ENCODE results near the gene NFE2L2. TPM values are rescaled to one million over a fixed set of nuclear protein-coding genes. Genes with fewer than 3 reads are reported as not detected.

Gene NFE2L2
- total RNA-seq, 1 donor from 2014 or later, result 83.3 TPM

- Histone ChIP-seq H3K27me3 (ENCODE audit: insufficient read depth, low read length) (no peaks in the 10 kb centered on the region), H3K36me3 (ENCODE audit: insufficient read depth, low read length) (peaks cover 3% of the 10 kb centered on the region), H4K20me1 (ENCODE audit: insufficient read depth, low read length) (peaks cover 94% of the 10 kb centered on the region), H2AFZ (ENCODE audit: low read depth, low read length) (no peak overlapping the region), H3K4me3 (ENCODE audit: insufficient read depth, low read depth, low read length) (no peak overlapping the region), H3K9me3 (ENCODE audit: insufficient read depth, low read depth, low read length) (no peaks in the 10 kb centered on the region), H3K4me1 (ENCODE audit: insufficient read depth, low read length) (peaks cover 22% of the 10 kb centered on the region), H3K4me2 (ENCODE audit: low read length) (peak overlapping the region; percentile 64), H3K9ac (ENCODE audit: low read length) (no peak overlapping the region), H3K79me2 (ENCODE audit: insufficient read depth, low read length) (peaks cover 99% of the 10 kb centered on the region), H3K27ac (ENCODE audit: low read depth, low read length) (peak overlapping the region; percentile 7)
- Mint-ChIP-seq H3K9me3 (ENCODE audit: unreplicated experiment) (no peaks in the 10 kb centered on the region), H3K36me3 (ENCODE audit: low read depth, unreplicated experiment) (peaks cover 18% of the 10 kb centered on the region), H3K27ac (ENCODE audit: unreplicated experiment) (peak overlapping the region; percentile 49), H3K4me3 (ENCODE audit: unreplicated experiment) (no peak overlapping the region), H3K4me1 (ENCODE audit: low read depth, unreplicated experiment) (peaks cover 61% of the 10 kb centered on the region), H3K27me3 (ENCODE audit: low read depth, unreplicated experiment) (no peaks in the 10 kb centered on the region)
- TF ChIP-seq EZH2 (IDR thresholded peaks at IDR 0.05; ENCODE audit: insufficient read depth, low read length), result no peak
- TF ChIP-seq CTCF (IDR thresholded peaks at IDR 0.05; ENCODE audit: insufficient read depth, low read depth, low read length), result no peak
- DNase-seq (ENCODE audit: low read depth), result no peak
- no peak for FAIRE-seq
Observed at GRCh38 chr2:177255227-177255601, 9.3 kb downstream of the NFE2L2 start.

GRCh38 chr2:177254433-177255226 is 9.9 kb downstream of the NFE2L2 start:
- peak overlapping the region; percentile 1 for H3K4me3 Mint-ChIP-seq (ENCODE audit: unreplicated experiment)
- DNase-seq (ENCODE audit: low read depth), result no peak
- peak overlapping the region; percentile 7 for H3K27ac ChIP-seq (ENCODE audit: low read depth, low read length)
- H3K36me3 Mint-ChIP-seq (ENCODE audit: low read depth, unreplicated experiment), result peaks cover 18% of the 10 kb centered on the region
- peaks cover 99% of the 10 kb centered on the region for H3K79me2 ChIP-seq (ENCODE audit: insufficient read depth, low read length)
- H3K27me3 ChIP-seq (ENCODE audit: insufficient read depth, low read length), result no peaks in the 10 kb centered on the region
- peaks cover 3% of the 10 kb centered on the region for H3K36me3 ChIP-seq (ENCODE audit: insufficient read depth, low read length)
- TF ChIP-seq EZH2 (IDR thresholded peaks at IDR 0.05; ENCODE audit: insufficient read depth, low read length), result no peak
- peak; percentile 44 for TF ChIP-seq CTCF (IDR thresholded peaks at IDR 0.05; ENCODE audit: insufficient read depth, low read depth, low read length)
- H3K4me2 ChIP-seq (ENCODE audit: low read length), result peak overlapping the region; percentile 64
- no peak overlapping the region for H3K4me3 ChIP-seq (ENCODE audit: insufficient read depth, low read depth, low read length)
- H3K4me1 Mint-ChIP-seq (ENCODE audit: low read depth, unreplicated experiment), result peaks cover 58% of the 10 kb centered on the region
- H3K9ac ChIP-seq (ENCODE audit: low read length), result no peak overlapping the region
- no peaks in the 10 kb centered on the region for H3K27me3 Mint-ChIP-seq (ENCODE audit: low read depth, unreplicated experiment)
- H3K9me3 Mint-ChIP-seq (ENCODE audit: unreplicated experiment), result no peaks in the 10 kb centered on the region
- no peaks in the 10 kb centered on the region for H3K9me3 ChIP-seq (ENCODE audit: insufficient read depth, low read depth, low read length)
- peaks cover 95% of the 10 kb centered on the region for H4K20me1 ChIP-seq (ENCODE audit: insufficient read depth, low read length)
- no peak overlapping the region for H2AFZ ChIP-seq (ENCODE audit: low read depth, low read length)
- peak overlapping the region; percentile 89 for H3K27ac Mint-ChIP-seq (ENCODE audit: unreplicated experiment)
- peaks cover 22% of the 10 kb centered on the region for H3K4me1 ChIP-seq (ENCODE audit: insufficient read depth, low read length)
- no peak for FAIRE-seq

DNA sequence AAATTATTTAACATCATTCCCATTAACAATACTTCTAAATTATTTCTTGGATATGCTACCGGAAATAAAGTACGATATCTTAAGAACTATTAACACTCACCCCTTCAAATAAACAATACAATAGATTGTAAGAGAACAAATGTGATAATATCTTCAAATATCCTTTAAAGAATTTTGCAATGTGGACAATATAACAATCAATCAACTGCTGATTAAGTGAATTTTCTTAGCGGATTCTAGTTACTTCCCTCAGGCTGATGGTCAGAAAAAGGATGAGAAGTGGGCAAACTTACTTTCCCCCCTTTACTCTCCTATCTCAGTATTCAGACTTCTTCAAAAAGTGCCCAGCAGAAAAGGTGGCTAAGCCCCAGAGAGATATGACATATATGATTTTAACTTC is 10.8 kb downstream of the NFE2L2 start:
- Mint-ChIP-seq H3K9me3 (ENCODE audit: unreplicated experiment) (no peaks in the 10 kb centered on the region), H3K4me3 (ENCODE audit: unreplicated experiment) (no peak overlapping the region), H3K36me3 (ENCODE audit: low read depth, unreplicated experiment) (peaks cover 18% of the 10 kb centered on the region), H3K27ac (ENCODE audit: unreplicated experiment) (peak overlapping the region; percentile 89), H3K4me1 (ENCODE audit: low read depth, unreplicated experiment) (peaks cover 52% of the 10 kb centered on the region), H3K27me3 (ENCODE audit: low read depth, unreplicated experiment) (no peaks in the 10 kb centered on the region)
- H3K4me3 ChIP-seq (ENCODE audit: insufficient read depth, low read depth, low read length), result no peak overlapping the region
- no peaks in the 10 kb centered on the region for H3K9me3 ChIP-seq (ENCODE audit: insufficient read depth, low read depth, low read length)
- peaks cover 99% of the 10 kb centered on the region for H3K79me2 ChIP-seq (ENCODE audit: insufficient read depth, low read length)
- no peak overlapping the region for H3K4me2 ChIP-seq (ENCODE audit: low read length)
- H4K20me1 ChIP-seq (ENCODE audit: insufficient read depth, low read length), result peaks cover 97% of the 10 kb centered on the region
- H3K27me3 ChIP-seq (ENCODE audit: insufficient read depth, low read length), result no peaks in the 10 kb centered on the region
- DNase-seq (ENCODE audit: low read depth), result no peak
- peaks cover 22% of the 10 kb centered on the region for H3K4me1 ChIP-seq (ENCODE audit: insufficient read depth, low read length)
- no peak overlapping the region for H3K9ac ChIP-seq (ENCODE audit: low read length)
- TF ChIP-seq CTCF (IDR thresholded peaks at IDR 0.05; ENCODE audit: insufficient read depth, low read depth, low read length), result no peak
- TF ChIP-seq EZH2 (IDR thresholded peaks at IDR 0.05; ENCODE audit: insufficient read depth, low read length), result no peak
- H3K36me3 ChIP-seq (ENCODE audit: insufficient read depth, low read length), result peaks cover 1% of the 10 kb centered on the region
- H3K27ac ChIP-seq (ENCODE audit: low read depth, low read length), result no peak overlapping the region
- no peak for FAIRE-seq
- H2AFZ ChIP-seq (ENCODE audit: low read depth, low read length), result no peak overlapping the region

All from astrocyte (in vitro differentiated cells and primary cell).